IMR-90 (cell line): Measurements from ENCODE around the gene RGL1. TPM values are rescaled to one million over a fixed set of nuclear protein-coding genes. Genes with fewer than 3 reads are reported as not detected.

Source experiments
- ATAC-seq: fragments of 200-7000 bp; cut with Tn5 transposase; 2 replicates; pipeline ENCODE4 v1.9.1; 2020; ENCODE audit warnings: low read depth, mild to moderate bottlenecking, moderate library complexity
- BruUV-seq: library from RNA; stranded (reverse); fragments of 400-500 nt; replicated peaks from 2 replicates; lab custom pipeline; 2021; lab: Mats Ljungman, UMichigan
- CTCF ChIA-PET: fragments of 300-600 bp; formaldehyde crosslinking; extraction: SDS; loops from one replicate; lab custom pipeline; 2021; ENCODE audit warnings: antibody characterized with exemption; lab: Yijun Ruan, JAX
- POLR2A ChIA-PET: fragments of 300-600 bp; sonication (Branson Sonifier 250); formaldehyde crosslinking; loops from one replicate; lab custom pipeline; 2022; ENCODE audit warnings: antibody characterized with exemption; ENCODE audit not compliant: unreplicated experiment; lab: Charles Lee
- DNase-seq: peaks from one replicate; pipeline ENCODE4 v3.0.0; 2013
- H2AFZ ChIP-seq: replicated peaks from 2 replicates; pipeline ENCODE3; 2013; ENCODE audit warnings: low read length, mild to moderate bottlenecking; ENCODE audit not compliant: poor library complexity
- H2AK5ac ChIP-seq: 2 replicates; pipeline ENCODE4 v1.6.1; 2013; ENCODE audit warnings: low read depth, low read length, inconsistent platforms
- H2AK9ac ChIP-seq: replicated peaks from 2 replicates; pipeline ENCODE3; 2013; ENCODE audit warnings: mild to moderate bottlenecking, low read depth, low read length, moderate library complexity; ENCODE audit not compliant: poor library complexity
- H2BK120ac ChIP-seq: 2 replicates; pipeline ENCODE4 v1.6.1; 2013; ENCODE audit warnings: low read depth, low read length, inconsistent platforms
- H2BK15ac ChIP-seq: 3 replicates; pipeline ENCODE4 v1.6.1; 2013; ENCODE audit warnings: low read depth, low read length, inconsistent platforms
- H2BK20ac ChIP-seq: 2 replicates; pipeline ENCODE4 v1.6.1; 2013; ENCODE audit warnings: low read depth, mild to moderate bottlenecking, inconsistent platforms, low read length, moderate library complexity
- H2BK5ac ChIP-seq: 2 replicates; pipeline ENCODE4 v1.6.1; 2013; ENCODE audit warnings: mild to moderate bottlenecking, low read depth, low read length, inconsistent platforms; ENCODE audit not compliant: poor library complexity, severe bottlenecking
- H3K14ac ChIP-seq: replicated peaks from 2 replicates; pipeline ENCODE4 v1.6.1; 2013; ENCODE audit warnings: low read depth, low read length, inconsistent platforms
- H3K18ac ChIP-seq: 2 replicates; pipeline ENCODE4 v1.6.1; 2013; ENCODE audit warnings: low read depth, low read length, control low read depth
- H3K23ac ChIP-seq: 2 replicates; pipeline ENCODE4 v1.6.1; 2013; ENCODE audit warnings: low read depth, low read length, inconsistent platforms
- H3K27ac ChIP-seq: 2 replicates; pipeline ENCODE4 v1.5.1; 2013; ENCODE audit warnings: mild to moderate bottlenecking, control low read depth, low read length; ENCODE audit not compliant: insufficient read depth
- H3K27me3 ChIP-seq: 2 replicates; pipeline ENCODE4 v1.6.1; 2013; ENCODE audit warnings: low read length; ENCODE audit not compliant: control insufficient read depth, insufficient read depth
- H3K36me3 ChIP-seq: 2 replicates; pipeline ENCODE4 v1.6.1; 2013; ENCODE audit warnings: low read length, mixed read lengths; ENCODE audit not compliant: control insufficient read depth, insufficient read depth
- H3K4ac ChIP-seq: 2 replicates; pipeline ENCODE4 v1.6.1; 2013; ENCODE audit warnings: low read depth, low read length, inconsistent platforms
- H3K4me1 ChIP-seq: 2 replicates; pipeline ENCODE4 v1.6.1; 2013; ENCODE audit warnings: low read length, mixed read lengths; ENCODE audit not compliant: control insufficient read depth, insufficient read depth
- H3K4me2 ChIP-seq: 2 replicates; pipeline ENCODE4 v1.6.1; 2013; ENCODE audit warnings: low read depth, mild to moderate bottlenecking, control low read depth, low read length, moderate library complexity
- H3K4me3 ChIP-seq: 2 replicates; pipeline ENCODE4 v1.5.1; 2013; ENCODE audit warnings: low read depth, mild to moderate bottlenecking, control low read depth, low read length, moderate library complexity; ENCODE audit not compliant: insufficient read depth
- H3K56ac ChIP-seq: 2 replicates; pipeline ENCODE4 v1.6.1; 2013; ENCODE audit warnings: low read length, inconsistent platforms; ENCODE audit not compliant: insufficient read depth; ENCODE audit errors: extremely low read depth
- H3K79me1 ChIP-seq, 2 experiments: 2 replicates each; pipeline ENCODE4 v1.6.1; 2013; ENCODE audit warnings: low read length in 2 of 2, inconsistent platforms in 1 of 2, low read depth in 1 of 2
- H3K9ac ChIP-seq: 2 replicates; pipeline ENCODE4 v1.6.1; 2013; ENCODE audit warnings: low read depth, low read length, control low read depth
- H3K9me1 ChIP-seq: 2 replicates; pipeline ENCODE4 v1.6.1; 2013; ENCODE audit warnings: low read length, inconsistent platforms; ENCODE audit not compliant: insufficient read depth
- H3K9me3 ChIP-seq: 2 replicates; pipeline ENCODE4 v1.6.1; 2013; ENCODE audit warnings: low read length; ENCODE audit not compliant: control insufficient read depth, insufficient read depth
- H4K20me1 ChIP-seq: 2 replicates; pipeline ENCODE4 v1.6.1; 2013; ENCODE audit warnings: low read length, inconsistent platforms; ENCODE audit not compliant: insufficient read depth
- H4K5ac ChIP-seq: 2 replicates; pipeline ENCODE4 v1.6.1; 2013; ENCODE audit warnings: mild to moderate bottlenecking, low read depth, low read length, control low read depth
- H4K8ac ChIP-seq, 2 experiments: 2 replicates each; pipeline ENCODE4 v1.6.1; 2013; ENCODE audit warnings: low read depth in 2 of 2, low read length in 2 of 2, control low read depth in 1 of 2, inconsistent platforms in 1 of 2
- H4K91ac ChIP-seq: 2 replicates; pipeline ENCODE4 v1.6.1; 2013; ENCODE audit warnings: low read depth, low read length, inconsistent platforms; ENCODE audit not compliant: insufficient read depth
- RAD21 ChIP-seq: IDR thresholded peaks from 2 replicates; pipeline ENCODE4 v1.6.1; 2012; ENCODE audit warnings: low read length, improper control_type of control experiment
- USF2 ChIP-seq: fragments of 150-350 bp; IDR thresholded peaks from 2 replicates; pipeline ENCODE4 v1.6.1; 2017; ENCODE audit warnings: mild to moderate bottlenecking, antibody characterized with exemption, low read length, low read depth
- WGBS, 2 experiments: methylation state at CpG; one replicate each; pipeline versions ENCODE4 v1.1.5 to v1.1.7; 2013; ENCODE audit warnings: missing lambda C conversion rate in 2 of 2; ENCODE audit not compliant: insufficient read length in 1 of 2; ENCODE audit errors: extremely low coverage in 2 of 2; 5-methylcytosine and 5-hydroxymethylcytosine counted together
- dilution Hi-C: fragments of 300-500 bp; cut with HindIII; formaldehyde crosslinking; loops from one replicate; pipeline ENCODE4 v1.14.3; 2018; ENCODE audit warnings: low sequenced_read_pairs; ENCODE audit not compliant: unreplicated experiment
- in situ Hi-C: fragments of 300-500 bp; cut with MboI; formaldehyde crosslinking; loops from 3 replicates; pipeline ENCODE4 v1.14.3; 2019; ENCODE audit warnings: low sequenced_read_pairs, inconsistent platforms, mixed read lengths
- intact Hi-C: fragments of 100-400 bp; cut with micrococcal nuclease; formaldehyde crosslinking; loops from 2 replicates; pipeline ENCODE4 v1.10.0; 2022
- polyA plus RNA-seq, 3 experiments: library from polyadenylated mRNA; depleted of rRNA; stranded (reverse); fragments of >200 nt; gene quantifications; 2 replicates each; pipeline ENCODE4 v1.2.3, GENCODE V29; 2012; ENCODE audit warnings: low replicate concordance in 1 of 3
- total RNA-seq: library from RNA; depleted of rRNA; stranded (reverse); fragments of >200 nt; gene quantifications from 2 replicates; pipeline ENCODE4 v1.2.3, GENCODE V29; 2012

RGL1 gene
- total and polyA plus RNA-seq, 2 of the 4 experiments (the other 2 are of a cell fraction) = 4.7 to 7.5 TPM

GRCh38 chr1:183757061-183757460 lies 47.9 kb upstream of the RGL1 start:
- H3K9me3 ChIP-seq = no peaks in the 10 kb centered on the region
- no peak overlapping the region for H4K91ac ChIP-seq
- H2AK5ac ChIP-seq = no peak overlapping the region
- H2BK120ac ChIP-seq = no peak overlapping the region
- H3K23ac ChIP-seq = no peak overlapping the region
- CTCF ChIA-PET = no interaction called here
- H3K4me1 ChIP-seq = peaks cover 2% of the 10 kb centered on the region; the same call in 1 of the 2 replicates
- dilution Hi-C loops = no loop called here
- H4K5ac ChIP-seq = no peak overlapping the region
- H2BK15ac ChIP-seq = no peak overlapping the region
- no peak overlapping the region for H3K18ac ChIP-seq
- intact Hi-C loops = no loop called here
- H4K8ac ChIP-seq = no peak overlapping the region
- WGBS, 2 experiments = no CpG with 5 or more reads among the region's 4 CpGs
- no peak overlapping the region for H2AK9ac ChIP-seq
- 0 out of 2 replicates have a peak overlapping the region, but pooled peaks have one; percentile 23 for H3K4me2 ChIP-seq
- no peak overlapping the region for H3K27ac ChIP-seq
- H3K27me3 ChIP-seq = no peaks in the 10 kb centered on the region
- no peak overlapping the region for H3K9ac ChIP-seq
- TF ChIP-seq RAD21 (no peak), USF2 (peak; percentile 10; the same call in 1 of the 2 replicates)
- H3K14ac ChIP-seq = no peak overlapping the region
- ATAC-seq = peak; percentile 98
- H2BK20ac ChIP-seq = no peak overlapping the region
- in situ Hi-C loops = no loop called here
- POLR2A ChIA-PET = no interaction called here
- BruUV-seq = no TSS peak
- H3K4me3 ChIP-seq = no peak overlapping the region
- no peak overlapping the region for H3K4ac ChIP-seq
- H3K56ac ChIP-seq = no peak overlapping the region
- no peaks in the 10 kb centered on the region for H3K79me1 ChIP-seq
- peak; percentile 84 for DNase-seq
- no peaks in the 10 kb centered on the region for H4K20me1 ChIP-seq
- no peak overlapping the region for H2BK5ac ChIP-seq
- H3K9me1 ChIP-seq = no peaks in the 10 kb centered on the region
- no peaks in the 10 kb centered on the region for H3K36me3 ChIP-seq
- no peak overlapping the region for H2AFZ ChIP-seq
